Natural killer cell (primary cell): ENCODE results near the gene DLK1. TPM values are rescaled to one million over a fixed set of nuclear protein-coding genes. Genes with fewer than 3 reads are reported as not detected.

Experiments
- ATAC-seq, 3 donors: fragments of 150-1000 bp in 2 of 3; fragments of 200-7000 bp in 1 of 3; cut with Tn5 transposase; 1 replicate in 1 of 3; 2 replicates in 2 of 3; pipeline ENCODE4 v1.10.0; 2021; ENCODE audit warnings: mild to moderate bottlenecking in 2 of 3, moderate library complexity in 2 of 3
- DNase-seq, 2 donors: peaks; one replicate each; pipeline versions ENCODE4 v3.0.0 to v3.0.0-alpha.2; 2013 to 2021; ENCODE audit warnings: mixed read lengths in 1 of 2
- H3K27ac ChIP-seq: one replicate; pipeline ENCODE4 v1.5.1; 2013; ENCODE audit warnings: mild to moderate bottlenecking, low read length
- H3K27me3 ChIP-seq: one replicate; pipeline ENCODE4 v1.6.1; 2013; ENCODE audit warnings: low read length; ENCODE audit not compliant: control insufficient read depth, insufficient read depth
- H3K36me3 ChIP-seq: one replicate; pipeline ENCODE4 v1.6.1; 2013; ENCODE audit warnings: low read length; ENCODE audit not compliant: control insufficient read depth, insufficient read depth
- H3K4me1 ChIP-seq: one replicate; pipeline ENCODE4 v1.6.1; 2013; ENCODE audit warnings: low read length; ENCODE audit not compliant: control insufficient read depth, insufficient read depth
- H3K4me3 ChIP-seq: one replicate; pipeline ENCODE4 v1.5.1; 2013; ENCODE audit warnings: low read length
- H3K9me3 ChIP-seq: one replicate; pipeline ENCODE4 v1.6.1; 2013; ENCODE audit warnings: low read length; ENCODE audit not compliant: control insufficient read depth, insufficient read depth
- H3K27ac Mint-ChIP-seq, 2 donors: one replicate each; pipeline ENCODE4 v1.8.0; 2022; ENCODE audit warnings: mild to moderate bottlenecking in 2 of 2, mixed read lengths in 2 of 2, moderate library complexity in 1 of 2
- H3K27me3 Mint-ChIP-seq, 2 donors: one replicate each; pipeline ENCODE4 v1.8.0; 2022; ENCODE audit warnings: low read depth in 2 of 2, mixed read lengths in 2 of 2
- H3K36me3 Mint-ChIP-seq: one replicate; pipeline ENCODE4 v1.8.0; 2022; ENCODE audit warnings: mixed read lengths
- H3K4me1 Mint-ChIP-seq, 2 donors: one replicate each; pipeline ENCODE4 v1.8.0; 2022; ENCODE audit warnings: mixed read lengths in 2 of 2
- H3K4me3 Mint-ChIP-seq: one replicate; pipeline ENCODE4 v1.8.0; 2022; ENCODE audit warnings: mild to moderate bottlenecking, moderate library complexity, mixed read lengths
- H3K9me3 Mint-ChIP-seq, 2 donors: one replicate each; pipeline ENCODE4 v1.8.0; 2022; ENCODE audit warnings: mixed read lengths in 2 of 2
- WGBS: methylation state at CpG from one replicate; pipeline ENCODE4 v1.1.7; 2013; ENCODE audit warnings: missing lambda C conversion rate; ENCODE audit not compliant: insufficient coverage; 5-methylcytosine and 5-hydroxymethylcytosine counted together
- intact Hi-C: fragments of 100-400 bp; cut with micrococcal nuclease; formaldehyde crosslinking; loops from one replicate; pipeline ENCODE4 v1.14.2; 2022
- total RNA-seq, 4 donors: library from RNA; stranded (reverse); fragments of 120-200 nt in 1 of 4; gene quantifications; one replicate each; pipeline versions ENCODE4 v1.2.3 to v1.2.4, GENCODE V29; 2013 to 2022
- TF ChIP-seq, protein P1 (sequence below): fragments of 200-600 bp; IDR thresholded peaks from one replicate; pipeline ENCODE4 v1.8.0; 2022; ENCODE audit warnings: antibody characterized with exemption

DLK1 gene
- total RNA-seq: not detected
- total RNA-seq (2013): 0.07 TPM

DNA sequence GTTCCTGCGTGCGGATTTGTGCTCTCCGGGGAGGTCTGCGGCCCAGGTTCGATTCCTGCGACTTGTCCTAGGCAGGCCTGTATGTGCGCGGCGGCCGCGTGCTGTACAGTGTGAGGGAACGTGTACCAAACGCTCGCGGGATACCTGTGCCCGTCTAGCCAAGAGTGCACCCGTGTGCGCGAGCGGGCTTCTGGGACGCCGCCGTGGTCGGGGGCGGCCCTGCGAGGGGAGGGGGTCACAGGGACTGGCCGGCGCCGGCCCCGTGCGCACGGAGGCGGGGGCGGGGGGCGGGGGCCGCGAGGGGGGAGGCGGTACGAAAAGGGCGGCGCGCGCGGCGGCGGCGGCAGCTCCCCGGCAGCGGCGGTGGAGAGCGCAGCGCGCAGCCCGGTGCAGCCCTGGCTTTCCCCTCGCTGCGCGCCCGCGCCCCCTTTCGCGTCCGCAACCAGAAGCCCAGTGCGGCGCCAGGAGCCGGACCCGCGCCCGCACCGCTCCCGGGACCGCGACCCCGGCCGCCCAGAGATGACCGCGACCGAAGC, at the start of gene DLK1:
TSS of gene DLK1 (plus strand) at position 343 of the 536 bp plus-strand sequence. CDS start at position 520, 177 bp downstream.
- H3K4me1 Mint-ChIP-seq: no peaks in the 10 kb centered on the region
- DNase-seq (no peak), ATAC-seq (no peak)
- Histone ChIP-seq H3K4me3 (no peak within 1 kb of the TSS), H3K27ac (no peak within 1 kb of the TSS), H3K36me3 (no peaks in the 10 kb centered on the region), H3K27me3 (peaks cover 3% of the 10 kb centered on the region), H3K4me1 (no peaks in the 10 kb centered on the region), H3K9me3 (no peaks in the 10 kb centered on the region)
- intact Hi-C loops: no loop called here
- TF ChIP-seq, protein P1, sequence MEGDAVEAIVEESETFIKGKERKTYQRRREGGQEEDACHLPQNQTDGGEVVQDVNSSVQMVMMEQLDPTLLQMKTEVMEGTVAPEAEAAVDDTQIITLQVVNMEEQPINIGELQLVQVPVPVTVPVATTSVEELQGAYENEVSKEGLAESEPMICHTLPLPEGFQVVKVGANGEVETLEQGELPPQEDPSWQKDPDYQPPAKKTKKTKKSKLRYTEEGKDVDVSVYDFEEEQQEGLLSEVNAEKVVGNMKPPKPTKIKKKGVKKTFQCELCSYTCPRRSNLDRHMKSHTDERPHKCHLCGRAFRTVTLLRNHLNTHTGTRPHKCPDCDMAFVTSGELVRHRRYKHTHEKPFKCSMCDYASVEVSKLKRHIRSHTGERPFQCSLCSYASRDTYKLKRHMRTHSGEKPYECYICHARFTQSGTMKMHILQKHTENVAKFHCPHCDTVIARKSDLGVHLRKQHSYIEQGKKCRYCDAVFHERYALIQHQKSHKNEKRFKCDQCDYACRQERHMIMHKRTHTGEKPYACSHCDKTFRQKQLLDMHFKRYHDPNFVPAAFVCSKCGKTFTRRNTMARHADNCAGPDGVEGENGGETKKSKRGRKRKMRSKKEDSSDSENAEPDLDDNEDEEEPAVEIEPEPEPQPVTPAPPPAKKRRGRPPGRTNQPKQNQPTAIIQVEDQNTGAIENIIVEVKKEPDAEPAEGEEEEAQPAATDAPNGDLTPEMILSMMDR: no peak
- no peaks in the 10 kb centered on the region for H3K9me3 Mint-ChIP-seq
- WGBS: 6% methylated on average over 77 of the region's 77 CpGs
- no peaks in the 10 kb centered on the region for H3K36me3 Mint-ChIP-seq
- H3K27me3 Mint-ChIP-seq: peaks cover 29 to 40% of the 10 kb centered on the region in 2 donors
- no peak within 1 kb of the TSS for H3K4me3 Mint-ChIP-seq
- no peak within 1 kb of the TSS for H3K27ac Mint-ChIP-seq

DNA sequence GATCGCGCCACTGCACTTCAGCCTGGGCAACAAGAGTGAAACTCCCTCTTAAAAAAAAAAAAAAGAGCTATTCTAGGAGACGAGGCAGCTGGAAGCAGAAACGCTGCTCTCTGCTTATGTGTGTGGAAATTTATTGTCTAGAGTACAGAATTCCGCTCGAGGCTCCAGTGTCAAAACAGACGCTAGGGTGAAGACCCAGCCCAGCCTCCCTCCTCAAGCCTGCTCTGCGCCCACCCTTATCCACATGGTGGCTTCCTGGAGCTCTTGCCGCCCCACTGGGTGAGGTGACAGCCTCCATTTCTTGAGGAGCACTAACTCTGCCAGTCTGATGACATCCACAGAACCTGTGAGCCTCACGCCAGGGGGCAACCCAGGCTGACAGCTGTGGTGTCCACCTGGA, 49.5 kb upstream of the DLK1 start:
- Histone ChIP-seq H3K9me3 (no peaks in the 10 kb centered on the region), H3K27ac (no peak overlapping the region), H3K27me3 (peaks cover 5% of the 10 kb centered on the region), H3K4me1 (peaks cover 33% of the 10 kb centered on the region), H3K36me3 (no peaks in the 10 kb centered on the region), H3K4me3 (no peak overlapping the region)
- no peak overlapping the region for H3K27ac Mint-ChIP-seq
- intact Hi-C loops: no loop called here
- H3K27me3 Mint-ChIP-seq: peaks cover 23 to 35% of the 10 kb centered on the region in 2 donors
- H3K4me1 Mint-ChIP-seq: peaks cover 11 to 18% of the 10 kb centered on the region in 2 donors
- no peaks in the 10 kb centered on the region for H3K9me3 Mint-ChIP-seq
- DNase-seq (no peak), ATAC-seq (no peak)
- no peak overlapping the region for H3K4me3 Mint-ChIP-seq
- WGBS: 70% methylated on average over 10 of the region's 10 CpGs
- no peaks in the 10 kb centered on the region for H3K36me3 Mint-ChIP-seq
- TF ChIP-seq, protein P1: no peak

DNA sequence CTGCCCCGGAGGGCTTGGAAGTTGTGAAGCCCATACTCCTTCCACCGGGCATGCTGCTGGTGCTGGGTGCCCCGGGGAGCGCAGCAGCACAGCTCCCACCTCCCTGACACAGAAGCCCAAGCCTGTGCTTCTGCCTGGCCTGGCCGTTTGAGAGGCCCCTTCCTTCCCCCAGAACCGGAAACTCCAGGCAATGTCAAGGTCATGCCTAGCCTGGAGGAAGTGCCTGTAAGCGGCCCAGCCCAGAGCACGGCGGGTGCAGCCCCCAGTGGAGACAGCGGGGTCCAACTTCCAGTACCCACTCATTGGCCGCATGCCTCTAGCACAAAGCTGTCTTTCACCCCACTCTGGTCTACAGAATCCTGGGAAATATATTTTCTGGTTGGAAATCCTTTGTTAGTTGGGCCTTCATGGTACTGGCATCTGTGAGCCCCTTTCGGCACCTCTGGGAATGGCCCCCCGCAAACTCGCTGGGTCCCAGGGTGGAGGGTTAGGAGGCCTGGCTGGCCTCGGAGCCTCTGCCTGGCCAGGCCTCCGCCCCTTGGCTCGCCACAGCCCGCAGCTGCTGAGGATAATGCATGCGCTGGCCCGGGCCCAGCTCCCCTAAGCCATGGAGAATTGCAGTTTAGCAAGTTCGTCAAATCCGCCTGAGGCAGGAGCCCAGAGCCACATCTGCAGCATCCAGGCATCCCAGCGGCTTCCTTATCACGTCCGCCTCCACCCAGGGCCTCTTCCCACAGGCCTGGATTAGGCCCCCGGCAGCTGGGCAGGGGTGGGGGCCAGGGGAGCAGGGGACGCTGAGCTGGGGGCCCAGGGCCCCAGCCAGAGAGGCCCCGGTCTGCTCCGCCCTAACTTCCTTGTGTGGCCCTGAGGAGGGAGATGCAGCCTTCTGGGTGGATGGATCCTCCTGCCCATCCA, 48.9 kb upstream of the DLK1 start:
- intact Hi-C loops: no loop called here
- Mint-ChIP-seq H3K4me3 (no peak overlapping the region), H3K27ac (no peak overlapping the region), H3K27me3 (peaks cover 20 to 30% of the 10 kb centered on the region in 2 donors), H3K36me3 (no peaks in the 10 kb centered on the region), H3K9me3 (no peaks in the 10 kb centered on the region), H3K4me1 (peaks cover 11 to 17% of the 10 kb centered on the region in 2 donors)
- H3K27me3 ChIP-seq: peaks cover 4% of the 10 kb centered on the region
- no peaks in the 10 kb centered on the region for H3K9me3 ChIP-seq
- H3K36me3 ChIP-seq: no peaks in the 10 kb centered on the region
- peaks cover 33% of the 10 kb centered on the region for H3K4me1 ChIP-seq
- WGBS: 66% methylated on average over 28 of the region's 29 CpGs
- DNase-seq (no peak), ATAC-seq (no peak)
- TF ChIP-seq, protein P1: no peak
- no peak overlapping the region for H3K27ac ChIP-seq
- no peak overlapping the region for H3K4me3 ChIP-seq
